Activated CD8-positive, alpha-beta memory T cell treated with anti-CD3 and anti-CD28 coated beads, Interleukin-2, amount 50 U/mL, for 4 hours (primary cell): Measurements from ENCODE around the gene ZBTB7B.

Experiments used
- DNase-seq: peaks from one replicate; pipeline ENCODE4 v3.0.0-alpha.2; 2020

Gene ZBTB7B

DNA sequence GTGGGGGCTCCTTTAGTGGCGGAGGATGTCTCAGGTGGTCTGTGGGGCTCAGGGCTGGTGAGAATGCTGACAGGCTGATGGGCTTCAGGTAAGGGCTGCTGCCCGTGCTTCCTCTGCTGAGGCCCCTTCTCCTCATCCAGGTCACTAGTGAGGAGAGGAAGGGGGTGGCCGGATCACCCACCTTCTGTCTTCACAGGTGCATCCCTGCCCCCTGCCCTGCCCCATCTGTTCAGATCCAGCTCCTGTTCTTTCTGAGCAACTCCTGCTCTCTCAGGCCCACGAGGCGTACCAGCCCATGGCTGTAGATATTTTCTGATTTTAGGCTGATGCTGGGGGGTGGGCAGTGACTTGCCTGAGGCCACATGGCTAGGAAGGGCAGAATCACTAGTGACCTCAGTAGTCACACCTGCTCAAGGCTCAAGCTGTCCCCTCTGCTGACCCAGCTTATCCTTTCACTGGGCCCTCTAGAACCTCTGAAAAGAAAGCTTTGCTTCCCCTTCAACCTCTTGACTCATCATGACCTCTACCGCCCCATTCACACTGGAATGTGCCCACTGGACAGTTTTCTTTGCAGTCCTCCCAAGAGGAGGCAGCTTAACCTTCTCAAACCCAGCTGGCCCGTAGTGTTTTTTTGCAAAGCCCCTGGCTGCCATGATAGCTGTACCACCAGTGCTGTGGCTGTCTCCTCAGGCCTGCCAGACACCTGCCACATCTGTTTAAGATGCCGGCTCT is 16.2 kb downstream of the ZBTB7B start:
- no peak for DNase-seq

DNA sequence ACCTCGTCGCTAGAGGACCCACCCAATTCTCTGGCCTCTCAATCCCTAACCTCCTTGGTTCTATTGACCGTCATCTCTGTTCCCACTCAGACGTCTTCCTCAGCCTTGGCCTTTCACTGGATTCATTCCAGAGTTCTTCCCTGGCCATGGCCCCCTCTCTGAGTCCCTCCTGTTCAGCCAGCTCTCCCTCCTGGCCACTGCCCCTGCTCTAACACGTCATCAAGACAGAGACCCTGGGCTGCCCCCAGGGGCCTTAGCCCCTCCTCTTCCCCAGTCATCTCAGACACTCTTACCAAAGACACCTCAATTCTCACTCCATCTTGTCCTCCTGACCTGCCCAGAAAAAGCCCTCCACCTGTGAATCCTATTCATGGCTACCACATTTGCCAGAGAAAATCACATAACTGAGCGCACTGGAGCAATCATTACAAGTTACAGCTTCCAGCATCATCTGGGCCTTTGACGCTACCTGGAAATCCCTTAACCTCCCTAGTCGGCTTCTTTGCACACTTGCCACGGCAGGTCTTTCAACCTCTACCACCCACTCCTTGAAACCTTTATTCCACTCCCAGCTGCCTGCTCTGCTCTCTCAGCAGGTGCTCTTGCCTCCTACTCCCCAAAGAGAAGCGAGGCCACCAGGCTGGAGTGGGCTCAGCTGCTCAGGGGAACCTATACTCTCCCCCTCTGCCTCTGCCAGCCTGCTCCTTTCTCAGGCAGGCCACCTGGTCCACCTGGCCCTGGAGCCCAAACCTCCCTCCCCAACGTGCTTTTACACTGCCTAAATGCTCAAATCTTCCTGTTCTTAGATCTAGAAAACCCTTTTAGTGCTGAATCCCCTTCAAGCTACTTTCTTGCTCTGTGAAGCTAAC is 17.0 kb downstream of the ZBTB7B start:
- no peak for DNase-seq

DNA sequence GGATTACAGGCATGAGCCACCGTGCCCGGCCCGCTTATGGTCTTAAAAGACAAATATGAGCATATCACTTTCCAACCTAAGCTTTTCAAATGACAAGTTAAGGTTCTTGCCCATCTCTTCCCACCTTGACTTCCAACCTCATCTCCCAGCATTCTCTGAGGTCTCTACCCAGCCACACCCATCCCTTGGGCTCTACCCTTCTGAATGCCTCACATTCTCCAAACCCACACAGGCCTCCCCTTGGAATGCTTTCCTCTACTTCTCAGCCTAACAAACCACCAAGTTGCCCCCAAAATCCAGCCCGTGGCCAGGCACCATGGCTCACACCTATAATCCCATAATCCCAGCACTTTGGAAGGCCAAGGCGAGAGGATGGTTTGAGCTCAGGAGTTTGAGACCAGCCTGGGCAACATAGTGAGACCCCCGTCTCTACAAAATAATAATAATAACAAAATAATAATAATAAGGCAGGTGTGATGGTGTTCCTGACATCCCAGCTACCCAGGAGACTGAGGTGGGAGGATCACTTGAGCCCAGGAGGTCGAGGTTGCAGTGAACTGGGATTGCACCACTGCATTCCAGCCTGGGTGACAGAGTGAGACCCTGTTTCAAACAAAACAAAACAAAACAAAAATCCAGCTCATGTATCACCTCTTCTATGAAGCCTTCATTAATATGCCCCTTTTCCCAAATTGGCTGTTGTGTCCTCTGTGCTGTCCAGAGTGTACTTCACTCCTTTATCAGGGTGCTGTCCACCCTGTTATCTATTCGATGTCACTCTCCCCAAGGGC is 19.7 kb downstream of the ZBTB7B start:
- no peak for DNase-seq

DNA sequence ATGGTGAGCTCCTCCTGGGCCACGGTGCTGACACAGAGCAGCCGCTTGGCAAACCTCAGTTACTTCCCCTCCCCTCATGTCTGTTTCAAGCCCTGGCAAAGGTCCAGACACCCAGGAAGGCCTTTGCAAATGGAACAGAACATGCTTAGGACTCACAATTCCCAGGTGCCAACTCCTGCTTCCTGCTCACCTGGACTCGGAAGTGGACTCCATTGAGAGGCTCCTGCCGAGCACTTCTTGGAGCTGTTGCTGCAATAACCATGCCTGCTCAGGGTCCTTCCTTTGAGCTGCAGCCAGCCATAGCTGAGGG is 20.3 kb downstream of the ZBTB7B start:
- DNase-seq, result no peak

DNA sequence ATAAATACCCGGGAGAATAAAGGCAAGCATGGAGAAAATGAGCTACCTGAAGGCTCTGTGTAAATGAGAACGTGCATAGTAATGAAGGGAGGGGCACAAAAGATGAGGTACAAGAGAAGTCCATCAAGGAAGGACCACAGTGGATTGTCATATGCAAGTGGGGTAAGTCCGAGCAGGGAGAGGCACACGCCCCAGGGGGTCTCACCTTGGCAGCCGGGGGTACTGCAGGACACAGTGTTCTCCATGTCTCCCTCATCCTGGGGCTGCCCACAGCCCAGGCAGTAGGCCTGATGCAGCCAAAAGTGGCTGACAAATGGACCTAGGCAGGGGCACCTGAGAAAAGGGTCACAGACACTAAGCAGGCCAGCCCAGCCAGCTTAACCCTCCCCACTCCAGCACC is 21.0 kb downstream of the ZBTB7B start:
- no peak for DNase-seq

DNA sequence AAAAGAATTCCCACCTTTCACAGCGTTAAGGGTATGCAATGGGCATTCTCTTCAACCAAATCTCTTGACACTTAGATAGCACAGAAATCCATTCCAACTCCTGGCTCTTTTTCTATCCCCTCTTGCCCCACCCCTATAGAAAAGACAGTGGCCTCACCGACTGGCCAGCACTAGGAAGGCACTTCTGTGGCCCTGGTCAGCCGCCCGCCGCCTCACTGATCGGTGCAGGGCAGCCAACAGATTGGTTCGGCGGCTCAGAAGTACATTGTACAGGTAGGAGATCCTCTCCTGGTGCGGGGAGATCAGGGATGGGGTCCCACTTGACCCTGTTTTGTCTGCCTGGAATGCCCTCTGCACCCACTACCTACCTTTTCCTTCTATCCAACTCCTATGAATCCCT is 21.7 kb downstream of the ZBTB7B start:
- DNase-seq, result no peak

DNA sequence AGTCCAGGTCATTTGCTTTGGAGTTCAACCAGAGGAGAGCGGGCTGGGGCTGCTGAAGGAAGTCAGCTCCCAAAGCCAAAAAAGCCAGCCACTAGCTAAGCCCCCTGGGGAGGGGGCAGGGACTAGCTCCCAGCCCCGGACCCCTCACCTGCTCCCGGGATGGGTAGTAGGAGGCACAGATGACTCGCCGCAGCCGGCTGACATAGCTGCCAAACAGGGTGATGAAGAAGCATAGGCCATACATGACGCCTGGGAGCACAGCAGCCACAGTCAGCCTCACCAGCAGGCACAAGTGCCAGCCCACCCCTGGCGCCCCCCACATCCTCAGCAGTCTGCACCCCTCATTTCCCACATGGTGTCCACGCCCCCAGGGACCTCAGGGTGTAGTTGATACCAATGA is 23.6 kb downstream of the ZBTB7B start:
- DNase-seq, result no peak

DNA sequence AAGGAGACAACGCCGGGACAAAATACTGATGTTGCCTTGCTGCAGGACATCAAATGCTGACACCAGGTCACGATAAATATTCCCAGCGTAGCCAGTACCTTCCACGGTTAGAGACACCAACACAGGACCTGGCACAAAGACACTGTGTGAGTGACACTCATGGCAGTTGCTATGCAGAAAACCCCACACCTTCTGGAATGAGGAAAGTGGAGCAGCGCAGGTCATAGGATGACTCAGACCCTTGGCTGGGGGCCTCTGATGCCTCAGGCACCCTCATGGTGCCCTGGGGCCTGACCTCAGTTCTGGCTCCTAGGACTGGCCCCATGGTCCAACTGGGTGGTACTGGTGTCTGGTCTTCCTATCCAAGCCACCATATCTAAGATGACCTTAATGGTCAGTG is 24.0 kb downstream of the ZBTB7B start:
- no peak for DNase-seq

DNA sequence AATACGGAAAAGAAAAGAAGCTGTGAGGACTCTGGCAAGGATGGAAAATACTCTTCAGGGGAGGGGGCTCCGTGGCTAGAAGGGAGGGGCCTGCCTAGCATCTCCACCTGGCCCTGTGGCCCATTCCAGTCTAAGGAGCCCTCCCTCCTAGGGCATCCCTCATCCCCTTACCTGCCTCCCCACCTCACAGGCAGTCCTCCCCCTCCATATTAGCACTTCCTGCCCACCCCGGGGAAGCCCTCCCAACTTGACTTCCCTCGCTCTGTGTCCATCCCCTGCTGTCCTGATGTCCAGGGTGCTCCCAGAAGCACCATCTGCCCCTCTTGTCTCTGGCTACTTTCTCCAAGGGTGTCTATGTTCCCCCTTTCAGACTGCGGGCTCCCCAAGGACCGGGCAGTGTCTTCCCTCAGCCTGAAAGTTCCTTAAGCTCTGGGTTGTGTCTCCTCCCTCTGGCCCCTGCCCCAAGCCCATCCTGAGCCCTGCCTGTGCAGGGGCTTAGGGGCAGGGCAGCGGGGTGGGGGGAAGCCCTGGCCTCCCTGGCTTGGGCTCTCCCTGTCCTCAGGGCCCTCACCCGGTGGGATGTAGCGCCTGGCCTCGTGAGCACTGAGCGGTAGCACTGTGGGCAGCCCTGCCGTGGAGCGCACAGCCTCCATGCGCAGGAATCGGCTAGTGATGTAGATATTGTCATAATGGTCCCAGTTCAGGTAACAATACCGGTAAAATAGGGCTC is 27.1 kb downstream of the ZBTB7B start:
- no peak for DNase-seq

DNA sequence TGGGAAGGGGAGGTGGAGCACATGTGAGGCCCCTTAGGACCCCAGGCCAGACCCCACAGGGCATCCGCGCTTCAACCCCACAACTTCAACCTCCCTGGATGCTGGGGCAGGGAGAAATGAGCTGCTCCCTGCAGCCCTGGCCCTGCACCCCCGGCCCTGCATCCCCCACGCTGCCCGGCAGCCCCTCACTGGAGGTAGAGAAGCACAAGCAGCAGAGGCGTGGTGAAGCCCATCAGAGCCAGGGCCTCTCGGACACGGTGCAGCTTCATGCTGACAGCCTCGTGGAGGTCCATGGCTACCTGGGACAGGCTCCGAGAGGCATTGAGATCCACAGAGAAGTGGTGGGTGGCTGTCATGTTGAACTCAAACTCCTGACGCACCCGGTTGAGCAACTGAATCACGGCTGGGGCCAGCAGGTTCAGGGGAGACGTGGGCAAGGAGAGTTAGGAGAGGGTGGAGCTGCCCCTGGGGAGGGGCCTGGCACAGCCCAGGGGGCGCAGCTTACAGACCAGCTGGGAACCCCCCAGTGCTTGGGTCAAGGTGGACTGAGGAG is 27.7 kb downstream of the ZBTB7B start:
- DNase-seq, result no peak

DNA sequence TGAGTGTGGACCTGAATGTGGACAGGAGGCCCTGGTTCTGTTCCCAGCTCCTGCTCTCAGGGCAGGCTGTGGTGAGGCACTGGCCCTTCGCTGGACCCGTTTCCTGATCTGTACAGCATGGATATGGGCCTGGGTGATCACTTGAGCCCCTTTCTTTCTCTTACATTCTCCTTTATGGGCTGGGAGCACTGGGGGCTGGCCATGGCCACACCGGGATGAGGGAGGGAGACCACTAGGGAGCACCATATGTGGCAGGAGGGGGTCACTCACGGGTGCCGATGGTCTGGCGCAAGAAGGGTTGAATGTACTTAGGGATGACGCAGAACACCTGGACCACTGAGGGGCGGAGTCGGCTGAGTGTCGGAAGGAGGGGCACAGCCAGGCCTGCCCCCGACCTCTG is 28.3 kb downstream of the ZBTB7B start:
- no peak for DNase-seq

DNA sequence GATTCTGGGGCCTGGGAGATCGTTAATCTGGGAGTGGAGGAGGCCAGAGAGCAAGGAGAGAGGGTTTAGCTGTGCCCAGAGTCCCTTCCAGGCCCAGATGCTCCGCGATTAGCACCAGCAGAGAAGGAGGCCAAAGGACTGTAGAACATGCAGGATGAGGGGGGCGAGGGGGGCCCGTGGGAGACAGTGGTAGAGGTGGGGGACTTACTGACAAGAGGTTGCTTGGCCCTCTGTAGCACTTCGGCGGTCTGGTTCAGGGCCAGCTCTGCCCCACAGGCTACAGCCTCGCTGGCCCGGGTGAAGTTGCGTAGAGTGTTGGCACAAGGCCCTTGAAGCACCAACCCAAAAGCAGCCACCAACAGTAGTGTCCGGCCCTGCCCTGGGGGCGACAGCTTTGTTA is 30.3 kb downstream of the ZBTB7B start:
- DNase-seq, result no peak

DNA sequence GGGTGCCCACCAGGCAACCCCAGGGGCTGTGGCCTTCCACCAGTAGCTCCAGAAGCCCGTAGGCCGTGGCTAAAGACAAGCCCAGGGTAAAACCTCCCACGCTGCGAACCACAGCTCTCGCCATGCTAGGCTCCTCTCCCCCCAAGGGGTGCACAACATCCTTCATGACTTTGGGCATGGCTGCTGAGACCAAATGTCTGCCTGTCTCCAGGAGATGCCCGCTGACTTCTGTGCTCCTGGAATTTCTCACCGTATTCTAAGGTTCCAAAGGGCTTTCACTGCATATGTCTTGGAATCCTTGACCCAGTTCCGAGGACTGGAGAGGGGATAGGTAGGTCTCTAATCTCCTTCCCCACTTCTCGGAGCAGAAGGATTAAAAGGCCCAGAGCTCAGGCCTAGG is 30.9 kb downstream of the ZBTB7B start, which contains the start of the genes DCST1 and DCST2:
Gene DCST1, plus strand, starts transcription at position 301 of the 400 bp plus-strand sequence. CDS start 213 bp downstream, outside the sequence.
Gene DCST2, minus strand, starts transcription at position 258 of the 400 bp plus-strand sequence. Its CDS starts 80 bp downstream, at position 178.
- DNase-seq, result no peak

DNA sequence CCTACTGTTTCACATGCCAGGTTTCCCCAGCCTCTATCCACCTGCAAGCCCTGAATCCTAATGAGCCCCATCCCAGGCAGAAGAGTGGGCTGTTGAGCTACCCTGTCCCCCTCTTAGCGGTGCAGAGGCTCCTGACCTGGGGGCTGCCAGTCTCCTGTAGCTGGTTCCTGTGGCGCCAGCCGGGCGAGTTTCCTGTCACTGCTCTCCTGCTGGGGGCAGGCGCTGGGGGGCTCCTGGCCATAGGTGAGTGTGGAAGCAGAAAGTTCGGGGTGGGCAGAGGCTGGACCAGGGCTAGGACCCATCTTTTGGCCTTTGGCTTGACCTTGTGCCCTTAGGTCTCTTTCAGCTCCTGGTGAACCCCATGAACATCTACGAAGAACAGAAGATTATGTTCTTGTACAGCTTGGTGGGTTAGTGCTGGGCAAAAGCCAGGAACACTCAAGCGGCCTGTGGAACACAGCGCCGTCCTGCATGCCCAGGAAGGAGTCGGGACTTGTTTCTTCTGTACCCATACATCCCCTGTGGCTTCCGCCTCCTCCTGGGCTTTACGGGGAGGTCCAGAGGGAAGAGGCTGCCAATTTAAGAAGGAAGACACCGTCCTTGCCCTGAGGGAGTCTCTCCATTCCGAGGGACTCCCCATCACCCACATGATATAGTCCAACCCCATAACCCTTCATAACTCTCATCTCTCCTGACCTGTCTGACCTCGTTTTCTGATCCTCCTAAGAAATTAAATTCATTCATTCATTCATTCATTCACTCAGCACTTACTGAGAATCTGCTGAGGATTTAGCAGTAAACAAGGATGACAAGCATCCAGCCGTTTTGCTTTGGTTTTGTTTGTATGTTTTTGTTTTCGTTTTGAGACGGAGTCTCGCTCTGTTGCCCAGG is 32.0 kb downstream of the ZBTB7B start:
- no peak for DNase-seq

DNA sequence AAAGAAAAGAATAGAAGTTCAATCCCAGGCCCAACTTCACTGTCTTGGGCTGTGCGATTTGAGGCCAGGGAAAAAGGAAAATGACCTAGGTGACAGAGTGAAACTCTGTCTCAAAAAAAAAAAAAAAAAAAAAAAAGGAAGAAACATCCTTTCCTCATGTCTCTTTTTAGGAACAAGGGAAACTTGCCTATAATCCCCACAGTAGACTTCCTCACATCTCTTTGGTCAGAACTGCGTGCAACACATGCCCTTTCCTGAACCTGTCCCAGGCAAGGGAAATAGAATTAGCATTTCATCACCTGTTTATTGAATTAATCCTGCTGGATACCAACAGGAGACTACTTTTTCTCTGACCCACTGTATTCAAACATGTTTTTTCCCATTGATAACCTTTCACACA is 33.3 kb downstream of the ZBTB7B start:
- no peak for DNase-seq

DNA sequence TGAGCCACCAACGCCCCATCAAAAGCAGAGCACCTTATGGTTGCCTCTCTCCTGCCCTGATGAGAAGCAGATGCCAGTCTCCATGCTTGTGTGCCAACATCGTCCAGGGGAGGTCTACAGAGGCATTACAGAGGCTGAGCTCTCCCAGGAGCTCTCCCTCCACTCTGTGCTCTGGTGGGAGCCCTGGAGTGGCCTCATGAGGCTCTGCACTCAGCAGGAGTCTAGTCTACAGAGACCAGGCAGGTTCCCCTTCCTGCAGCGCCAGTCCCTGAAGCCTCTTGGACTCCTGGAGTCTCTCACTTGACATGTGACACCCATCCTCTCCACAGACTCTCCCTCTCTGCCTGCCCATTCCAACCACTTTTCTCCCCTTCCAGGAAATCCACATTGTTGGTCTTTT is 34.4 kb downstream of the ZBTB7B start:
- DNase-seq, result no peak

DNA sequence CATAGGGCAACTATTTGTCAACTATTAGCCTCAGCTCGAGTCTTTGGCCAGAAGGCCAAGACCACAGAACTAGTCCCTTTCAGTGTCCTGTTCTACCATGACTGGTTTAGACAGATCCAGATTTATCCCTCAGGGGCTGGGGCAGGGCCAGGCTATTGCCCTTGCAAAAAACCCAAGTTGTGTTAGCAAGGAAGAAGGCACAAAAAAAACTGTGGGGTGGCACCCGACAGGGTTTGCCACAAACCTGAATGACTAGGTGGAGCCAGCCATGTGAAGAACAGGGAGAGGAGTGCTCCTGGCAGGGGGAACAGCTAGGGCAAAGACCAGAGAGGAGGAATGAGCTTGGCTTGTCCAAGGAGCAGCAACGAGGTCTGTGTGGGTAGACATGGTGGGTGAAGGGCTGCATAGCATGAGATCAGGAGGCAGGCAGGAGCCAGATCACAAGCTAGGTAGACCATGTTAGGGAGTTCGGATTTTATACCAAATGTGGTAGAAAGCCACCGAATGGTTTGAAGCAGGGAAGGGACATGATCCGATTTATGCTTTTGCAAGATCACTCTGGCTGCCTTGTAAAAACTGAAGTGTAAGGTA is 35.3 kb downstream of the ZBTB7B start:
- no peak for DNase-seq

DNA sequence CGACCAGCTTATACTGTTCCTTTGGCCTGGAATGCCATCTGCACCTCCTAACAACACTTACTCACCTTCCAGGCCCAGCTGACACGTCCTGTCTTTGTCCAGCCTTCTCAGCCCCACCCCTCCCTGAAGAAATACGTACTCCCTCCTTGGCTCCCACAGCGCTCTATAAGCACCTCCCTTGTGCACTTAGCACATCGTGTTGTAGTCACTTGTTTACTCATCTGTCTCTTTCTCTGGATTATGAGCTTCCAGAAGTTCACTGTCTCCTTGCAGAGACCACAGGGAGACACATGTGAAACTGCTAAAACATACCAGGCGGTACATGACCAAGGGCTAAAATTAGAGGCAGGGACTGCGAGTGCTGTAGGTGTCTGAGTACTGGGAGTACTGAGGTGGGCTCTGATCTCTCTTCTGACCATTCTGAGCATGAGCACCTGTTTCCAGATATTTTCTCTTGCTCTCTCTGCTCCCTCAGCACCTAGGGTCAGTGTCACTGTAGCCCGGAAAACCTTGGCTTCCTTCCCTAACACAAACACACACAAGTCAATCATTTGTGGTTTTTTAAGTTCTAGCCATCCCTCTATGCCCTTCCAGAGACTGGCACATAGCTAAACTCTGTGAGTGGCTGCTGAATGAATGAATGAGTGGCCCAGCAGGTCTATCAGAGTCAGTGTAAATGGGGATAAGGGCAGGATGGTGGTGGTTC is 36.2 kb downstream of the ZBTB7B start:
- DNase-seq, result no peak

DNA sequence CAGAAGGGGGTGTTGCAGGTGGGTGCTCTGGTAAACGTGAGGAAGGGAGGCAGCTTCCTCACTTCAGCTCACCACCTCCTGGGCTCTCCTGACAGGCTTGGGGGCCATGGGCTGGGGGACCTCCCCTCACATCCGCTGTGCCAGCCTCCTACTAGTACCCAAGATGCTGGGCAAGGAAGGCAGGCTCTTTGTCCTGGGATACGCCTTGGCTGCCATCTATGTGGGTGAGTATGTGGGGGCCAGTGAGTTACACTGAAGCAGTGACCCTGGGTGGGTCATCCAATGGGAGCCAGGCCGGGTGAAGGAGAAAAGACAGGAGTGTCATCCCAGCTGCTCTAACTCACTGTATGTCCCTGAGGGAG is 36.7 kb downstream of the ZBTB7B start:
- DNase-seq, result no peak

DNA sequence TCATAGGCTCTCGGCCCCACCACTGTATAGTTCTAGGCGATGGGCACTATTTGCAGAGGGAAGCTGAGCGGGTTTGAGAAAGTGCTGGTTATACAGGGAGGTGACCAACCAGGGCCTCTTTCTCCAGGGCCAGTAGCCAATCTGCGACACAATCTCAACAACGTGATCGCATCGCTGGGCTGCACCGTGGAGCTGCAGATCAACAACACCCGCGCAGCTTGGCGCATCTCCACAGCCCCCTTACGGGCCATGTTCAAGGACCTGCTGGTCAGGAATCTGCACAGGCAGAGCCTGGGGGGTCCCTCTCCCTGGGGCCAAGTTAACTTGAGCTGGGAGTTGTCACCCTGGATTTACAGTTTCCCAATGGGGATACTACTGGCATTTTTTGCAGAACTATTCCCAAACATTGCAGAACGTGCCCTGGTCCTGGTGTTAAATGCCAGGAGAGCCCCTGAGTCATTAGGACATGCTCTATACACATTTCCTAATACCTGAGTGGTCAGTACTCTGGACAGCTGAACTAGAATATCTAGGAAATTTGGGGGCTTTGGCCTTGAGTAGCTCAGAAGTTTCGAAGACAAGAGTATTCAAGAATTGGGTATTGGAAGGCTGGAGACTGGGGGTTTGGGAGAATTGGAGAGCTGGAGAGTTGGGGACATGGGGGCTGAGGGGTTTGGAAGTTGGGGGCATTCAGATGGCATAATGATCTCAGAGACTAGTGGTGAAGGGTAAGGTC is 37.9 kb downstream of the ZBTB7B start:
- no peak for DNase-seq
